OCI-LY3 (cell line): ENCODE measurements around the gene LECT2.

ENCODE experiments used
- H2AFZ ChIP-seq: fragments of 200-600, 300-600 bp; shearing (Covaris generic); 2 replicates; pipeline ENCODE4 v1.6.0; 2014; ENCODE audit warnings: antibody characterized with exemption, low read depth, low read length
- H3K27ac ChIP-seq: fragments of 200-600, 300-600 bp; sonication (generic); 2 replicates; pipeline ENCODE4 v1.5.1; 2014; ENCODE audit warnings: mild to moderate bottlenecking, low read length, moderate library complexity, mixed read lengths
- H3K27me3 ChIP-seq: fragments of 200-600, 300-600 bp; sonication (generic); 2 replicates; pipeline ENCODE4 v1.6.1; 2014; ENCODE audit warnings: low read depth, low read length, mixed read lengths
- H3K36me3 ChIP-seq: fragments of 200-600, 300-600 bp; sonication (generic); replicated peaks from 2 replicates; pipeline ENCODE3; 2014; ENCODE audit warnings: low read depth, low read length, mixed read lengths
- H3K4me1 ChIP-seq: fragments of 300-600, 200-600 bp; sonication (generic); 2 replicates; pipeline ENCODE4 v1.6.1; 2014; ENCODE audit warnings: low read length, mixed read lengths
- H3K4me2 ChIP-seq: fragments of 200-600, 300-600 bp; sonication (generic); 2 replicates; pipeline ENCODE4 v1.6.1; 2014; ENCODE audit warnings: low read length, mixed read lengths
- H3K4me3 ChIP-seq: fragments of 300-600, 200-600 bp; sonication (generic); 2 replicates; pipeline ENCODE4 v1.5.1; 2014; ENCODE audit warnings: antibody characterized with exemption, mild to moderate bottlenecking, low read length, moderate library complexity
- H3K79me2 ChIP-seq: fragments of 300-600, 200-600 bp; shearing (Covaris generic); 2 replicates; pipeline ENCODE4 v1.6.1; 2014; ENCODE audit warnings: mild to moderate bottlenecking, low read length, mixed read lengths
- H3K9ac ChIP-seq: fragments of 300-600, 200-600 bp; shearing (Covaris generic); 2 replicates; pipeline ENCODE4 v1.6.0; 2014; ENCODE audit warnings: mild to moderate bottlenecking, low read length, moderate library complexity
- H3K9me3 ChIP-seq: fragments of 200-600, 300-600 bp; shearing (Covaris generic); 2 replicates; pipeline ENCODE4 v1.6.1; 2014; ENCODE audit warnings: low read length, mixed read lengths; ENCODE audit not compliant: insufficient read depth
- H4K20me1 ChIP-seq: fragments of 200-600, 300-600 bp; sonication (generic); 2 replicates; pipeline ENCODE4 v1.6.1; 2016; ENCODE audit warnings: low read length, mixed read lengths; ENCODE audit not compliant: insufficient read depth
- CTCF ChIP-seq: fragments of 200-600, 300-600 bp; sonication (generic); IDR thresholded peaks from 2 replicates; pipeline ENCODE4 v1.5.1; 2014; ENCODE audit warnings: antibody characterized with exemption, low read length, low read depth
- EZH2phosphoT487 ChIP-seq: fragments of 200-600 bp; shearing (Covaris generic); IDR thresholded peaks from 2 replicates; pipeline ENCODE4 v1.6.1; 2018; ENCODE audit warnings: antibody characterized with exemption, mixed run types, low read depth

Gene LECT2

GRCh38 chr5:135934939-135935338 is 19.8 kb downstream of the LECT2 start:
- TF ChIP-seq EZH2phosphoT487 (no peak), CTCF (no peak)
- H3K9ac ChIP-seq: no peak overlapping the region

GRCh38 chr5:135930949-135931295 is 23.9 kb downstream of the LECT2 start:
- no peak overlapping the region for H3K4me3 ChIP-seq
- H3K36me3 ChIP-seq: no peaks in the 10 kb centered on the region
- no peaks in the 10 kb centered on the region for H4K20me1 ChIP-seq
- H3K79me2 ChIP-seq: no peaks in the 10 kb centered on the region
- no peak for TF ChIP-seq EZH2phosphoT487
- no peak for TF ChIP-seq CTCF
- no peak overlapping the region for H3K9ac ChIP-seq
- H2AFZ ChIP-seq: no peak overlapping the region
- H3K4me1 ChIP-seq: no peaks in the 10 kb centered on the region
- no peak overlapping the region for H3K27ac ChIP-seq
- H3K4me2 ChIP-seq: no peak overlapping the region
- peaks cover 18% of the 10 kb centered on the region for H3K27me3 ChIP-seq
- no peaks in the 10 kb centered on the region for H3K9me3 ChIP-seq

More at GRCh38 chr5:135934939-135935338, 19.8 kb downstream of the LECT2 start:
- H3K4me1 ChIP-seq: no peaks in the 10 kb centered on the region
- no peaks in the 10 kb centered on the region for H3K79me2 ChIP-seq
- H3K4me3 ChIP-seq: no peak overlapping the region
- H4K20me1 ChIP-seq: no peaks in the 10 kb centered on the region
- H3K9me3 ChIP-seq: no peaks in the 10 kb centered on the region
- H2AFZ ChIP-seq: no peak overlapping the region
- H3K4me2 ChIP-seq: no peak overlapping the region
- no peaks in the 10 kb centered on the region for H3K36me3 ChIP-seq
- peaks cover 24% of the 10 kb centered on the region for H3K27me3 ChIP-seq
- H3K27ac ChIP-seq: no peak overlapping the region

- H2AFZ ChIP-seq: no peak overlapping the region
- H3K27me3 ChIP-seq: peaks cover 20% of the 10 kb centered on the region
- H3K4me3 ChIP-seq: no peak overlapping the region
- no peaks in the 10 kb centered on the region for H3K79me2 ChIP-seq
- H3K9ac ChIP-seq: no peak overlapping the region
- no peak overlapping the region for H3K27ac ChIP-seq
- H3K36me3 ChIP-seq: no peaks in the 10 kb centered on the region
- no peaks in the 10 kb centered on the region for H4K20me1 ChIP-seq
- H3K4me1 ChIP-seq: no peaks in the 10 kb centered on the region
- no peaks in the 10 kb centered on the region for H3K9me3 ChIP-seq
- TF ChIP-seq CTCF: no peak
- TF ChIP-seq EZH2phosphoT487: no peak
- H3K4me2 ChIP-seq: no peak overlapping the region
Measured at GRCh38 chr5:135930029-135930948, 24.5 kb downstream of the LECT2 start.

GRCh38 chr5:135921388-135921787 is 33.4 kb downstream of the LECT2 start:
- H3K9me3 ChIP-seq: no peaks in the 10 kb centered on the region
- no peaks in the 10 kb centered on the region for H3K79me2 ChIP-seq
- no peaks in the 10 kb centered on the region for H4K20me1 ChIP-seq
- TF ChIP-seq EZH2phosphoT487: no peak
- no peak for TF ChIP-seq CTCF
- H3K4me2 ChIP-seq: no peak overlapping the region
- no peak overlapping the region for H3K27ac ChIP-seq
- H3K4me1 ChIP-seq: no peaks in the 10 kb centered on the region
- no peak overlapping the region for H3K4me3 ChIP-seq
- H3K36me3 ChIP-seq: no peaks in the 10 kb centered on the region
- H3K27me3 ChIP-seq: peaks cover 21% of the 10 kb centered on the region
- no peak overlapping the region for H2AFZ ChIP-seq
- no peak overlapping the region for H3K9ac ChIP-seq
